MM.1S (cell line): ENCODE results near the gene FOXO3.

Source experiments
- DNase-seq: peaks from one replicate; pipeline ENCODE4 v3.0.0-alpha.2; 2015
- H2AFZ ChIP-seq: fragments of 300-600 bp; sonication (generic); 2 replicates; pipeline ENCODE4 v1.6.0; 2016; ENCODE audit warnings: antibody characterized with exemption, low read length
- H3F3A ChIP-seq: fragments of 300-600 bp; sonication (generic); 2 replicates; pipeline ENCODE4 v1.6.1; 2016; ENCODE audit warnings: mild to moderate bottlenecking, antibody characterized with exemption, low read length, moderate library complexity, mixed read lengths; ENCODE audit not compliant: insufficient read depth
- H3K27ac ChIP-seq: fragments of 300-600 bp; sonication (generic); 2 replicates; pipeline ENCODE4 v1.5.1; 2016; ENCODE audit warnings: mild to moderate bottlenecking, low read length
- H3K27me3 ChIP-seq: fragments of 300-600 bp; sonication (generic); replicated peaks from 2 replicates; pipeline ENCODE4 v1.6.0; 2016; ENCODE audit warnings: low read length; ENCODE audit not compliant: insufficient read depth
- H3K36me3 ChIP-seq: fragments of 300-600 bp; sonication (generic); replicated peaks from 2 replicates; pipeline ENCODE4 v1.6.1; 2016; ENCODE audit warnings: mild to moderate bottlenecking, low read length, mixed read lengths; ENCODE audit not compliant: insufficient read depth
- H3K4me1 ChIP-seq: fragments of 300-600 bp; sonication (generic); 2 replicates; pipeline ENCODE4 v1.6.1; 2016; ENCODE audit warnings: low read length, mixed read lengths
- H3K4me2 ChIP-seq: fragments of 300-600 bp; sonication (generic); 2 replicates; pipeline ENCODE4 v1.6.0; 2016; ENCODE audit warnings: low read depth, low read length
- H3K4me3 ChIP-seq: fragments of 300-600 bp; sonication (generic); 2 replicates; pipeline ENCODE4 v1.5.1; 2016; ENCODE audit warnings: low read length, mixed read lengths
- H3K79me2 ChIP-seq: fragments of 300-600 bp; sonication (generic); 2 replicates; pipeline ENCODE4 v1.6.1; 2016; ENCODE audit warnings: mixed run types, low read length, mixed read lengths
- H3K9ac ChIP-seq: fragments of 300-600 bp; sonication (generic); 2 replicates; pipeline ENCODE4 v1.6.1; 2016; ENCODE audit warnings: low read length, mixed read lengths
- H3K9me2 ChIP-seq: fragments of 300-600 bp; sonication (generic); replicated peaks from 2 replicates; pipeline ENCODE4 v1.6.1; 2016; ENCODE audit warnings: mild to moderate bottlenecking, low read length, mixed read lengths; ENCODE audit not compliant: insufficient read depth
- H3K9me3 ChIP-seq: fragments of 300-600 bp; sonication (generic); replicated peaks from 2 replicates; pipeline ENCODE4 v1.6.1; 2016; ENCODE audit warnings: mild to moderate bottlenecking, low read length, mixed read lengths; ENCODE audit not compliant: insufficient read depth
- H4K20me1 ChIP-seq: fragments of 300-600 bp; sonication (generic); 2 replicates; pipeline ENCODE4 v1.6.1; 2016; ENCODE audit warnings: mild to moderate bottlenecking, low read length, moderate library complexity, mixed read lengths; ENCODE audit not compliant: insufficient read depth
- CTCF ChIP-seq: fragments of 300-600 bp; sonication (generic); IDR thresholded peaks from 2 replicates; pipeline ENCODE4 v1.5.1; 2016; ENCODE audit warnings: antibody characterized with exemption, low read length, mixed read lengths
- EZH2 ChIP-seq: fragments of 300-600 bp; sonication (generic); optimal IDR thresholded peaks from 2 replicates; pipeline ENCODE3; 2017; ENCODE audit warnings: low read depth, mild to moderate bottlenecking, antibody characterized with exemption, low read length, mixed read lengths
- EZH2phosphoT487 ChIP-seq: fragments of 300-600 bp; sonication (generic); IDR thresholded peaks from 2 replicates; pipeline ENCODE4 v1.6.1; 2018; ENCODE audit warnings: antibody characterized with exemption, low read length

The FOXO3 gene

GRCh38 chr6:108721286-108721685 is 160.6 kb downstream of the FOXO3 start:
- no peaks in the 10 kb centered on the region for H3K9me2 ChIP-seq
- TF ChIP-seq EZH2 (no peak), EZH2phosphoT487 (no peak), CTCF (no peak)
- no peak overlapping the region for H3K9ac ChIP-seq
- H3K4me1 ChIP-seq, result peaks cover 5% of the 10 kb centered on the region
- H3K36me3 ChIP-seq, result no peaks in the 10 kb centered on the region
- H3K4me3 ChIP-seq, result no peak overlapping the region
- no peaks in the 10 kb centered on the region for H3K27me3 ChIP-seq
- H2AFZ ChIP-seq, result no peak overlapping the region
- H3K9me3 ChIP-seq, result no peaks in the 10 kb centered on the region
- H3K79me2 ChIP-seq, result no peaks in the 10 kb centered on the region
- no peak overlapping the region for H3K4me2 ChIP-seq
- peaks cover 8% of the 10 kb centered on the region; the same call in 1 of the 2 replicates for H3F3A ChIP-seq
- no peak overlapping the region for H3K27ac ChIP-seq
- no peak for DNase-seq
- no peaks in the 10 kb centered on the region for H4K20me1 ChIP-seq

- DNase-seq, result no peak
- H3K4me2 ChIP-seq, result no peak overlapping the region
- no peaks in the 10 kb centered on the region for H3K9me3 ChIP-seq
- no peak overlapping the region for H2AFZ ChIP-seq
- H3K79me2 ChIP-seq, result 0 out of 2 replicates have a peak, but pooled peaks cover 4% of the 10 kb centered on the region
- H4K20me1 ChIP-seq, result no peaks in the 10 kb centered on the region
- no peak overlapping the region for H3K27ac ChIP-seq
- H3K4me3 ChIP-seq, result no peak overlapping the region
- no peak overlapping the region for H3K9ac ChIP-seq
- H3K36me3 ChIP-seq, result no peaks in the 10 kb centered on the region
- TF ChIP-seq CTCF (no peak), EZH2phosphoT487 (no peak)
- no peaks in the 10 kb centered on the region for H3K9me2 ChIP-seq
- peaks cover 10% of the 10 kb centered on the region for H3K4me1 ChIP-seq
- peaks cover 8% of the 10 kb centered on the region; the same call in 1 of the 2 replicates for H3F3A ChIP-seq
- no peaks in the 10 kb centered on the region for H3K27me3 ChIP-seq
Measured at GRCh38 chr6:108723594-108723993, 162.9 kb downstream of the FOXO3 start.

- Histone ChIP-seq H3K9me3 (no peaks in the 10 kb centered on the region), H3K27ac (no peak overlapping the region), H3K4me1 (peaks cover 19% of the 10 kb centered on the region), H3K36me3 (no peaks in the 10 kb centered on the region), H3K79me2 (0 out of 2 replicates have a peak, but pooled peaks cover 4% of the 10 kb centered on the region), H2AFZ (no peak overlapping the region), H3K4me3 (no peak overlapping the region), H3K9me2 (no peaks in the 10 kb centered on the region), H3K4me2 (no peak overlapping the region), H3F3A (peaks cover 8% of the 10 kb centered on the region; the same call in 1 of the 2 replicates), H4K20me1 (no peaks in the 10 kb centered on the region), H3K9ac (no peak overlapping the region), H3K27me3 (no peaks in the 10 kb centered on the region)
- no peak for TF ChIP-seq EZH2
- TF ChIP-seq EZH2phosphoT487, result no peak
- TF ChIP-seq CTCF, result no peak
- no peak for DNase-seq
Measured at GRCh38 chr6:108726726-108727339, 166.1 kb downstream of the FOXO3 start.
